OCI-LY7 (cell line): ENCODE measurements around the gene WDR19. TPM values are rescaled to one million over a fixed set of nuclear protein-coding genes. Genes with fewer than 3 reads are reported as not detected.

Source experiments
- BruUV-seq: library from RNA; stranded (reverse); fragments of 400-500 nt; replicated peaks from 2 replicates; lab custom pipeline; 2021; lab: Mats Ljungman, UMichigan
- CTCF ChIA-PET: fragments of 300-600 bp; sonication (Branson Sonifier 250); formaldehyde crosslinking; loops from one replicate; lab custom pipeline; 2022; ENCODE audit warnings: antibody characterized with exemption; ENCODE audit not compliant: unreplicated experiment; lab: Charles Lee
- POLR2A ChIA-PET: fragments of 300-600 bp; sonication (Branson Sonifier 250); formaldehyde crosslinking; loops from one replicate; lab custom pipeline; 2022; ENCODE audit warnings: antibody characterized with exemption; lab: Charles Lee
- DNase-seq: peaks from one replicate; pipeline ENCODE4 v3.0.0-alpha.2; 2015; ENCODE audit warnings: low spot score
- H2AFZ ChIP-seq: fragments of 200-600 bp; sonication (generic), shearing (Covaris generic); 2 replicates; pipeline ENCODE4 v1.6.1; 2014; ENCODE audit warnings: mild to moderate bottlenecking, antibody characterized with exemption, low read length, moderate library complexity
- H3K27ac ChIP-seq: fragments of 200-600 bp; sonication (generic); 2 replicates; pipeline ENCODE4 v1.5.1; 2014; ENCODE audit warnings: mixed run types, low read depth, mild to moderate bottlenecking, moderate library complexity, low read length, inconsistent platforms; ENCODE audit not compliant: poor library complexity, severe bottlenecking
- H3K36me3 ChIP-seq: fragments of 200-600 bp; sonication (generic); 2 replicates; pipeline ENCODE4 v1.6.1; 2014; ENCODE audit warnings: mild to moderate bottlenecking, antibody characterized with exemption, low read length, moderate library complexity, mixed read lengths; ENCODE audit not compliant: insufficient read depth
- H3K4me1 ChIP-seq: fragments of 200-600 bp; sonication (generic); 2 replicates; pipeline ENCODE4 v1.5.1; 2014; ENCODE audit warnings: mild to moderate bottlenecking, low read length; ENCODE audit not compliant: insufficient read depth, poor library complexity, severe bottlenecking
- H3K4me2 ChIP-seq: fragments of 200-600 bp; sonication (generic); 2 replicates; pipeline ENCODE4 v1.6.1; 2014; ENCODE audit warnings: mild to moderate bottlenecking, low read length
- H3K4me3 ChIP-seq: fragments of 200-600 bp; sonication (generic); 2 replicates; pipeline ENCODE4 v1.5.1; 2014; ENCODE audit warnings: mild to moderate bottlenecking, low read depth, low read length; ENCODE audit not compliant: poor library complexity, severe bottlenecking
- H3K79me2 ChIP-seq: fragments of 200-600 bp; sonication (generic); 2 replicates; pipeline ENCODE4 v1.6.1; 2016; ENCODE audit warnings: low read depth, mild to moderate bottlenecking, low read length, moderate library complexity, mixed read lengths; ENCODE audit not compliant: insufficient read depth
- H3K9me2 ChIP-seq: fragments of 200-600 bp; sonication (generic); 2 replicates; pipeline ENCODE4 v1.6.1; 2016; ENCODE audit warnings: mild to moderate bottlenecking, low read length, mixed read lengths; ENCODE audit not compliant: insufficient read depth
- H3K9me3 ChIP-seq: fragments of 200-600 bp; sonication (generic); 2 replicates; pipeline ENCODE4 v1.6.1; 2014; ENCODE audit warnings: mild to moderate bottlenecking, mixed run types, low read length, mixed read lengths
- H4K20me1 ChIP-seq: fragments of 200-600 bp; sonication (generic); 2 replicates; pipeline ENCODE4 v1.6.1; 2014; ENCODE audit warnings: mild to moderate bottlenecking, antibody characterized with exemption, low read length, moderate library complexity, mixed read lengths; ENCODE audit not compliant: insufficient read depth
- EZH2phosphoT487 ChIP-seq: fragments of 200-600 bp; sonication (generic); IDR thresholded peaks from 2 replicates; pipeline ENCODE4 v1.6.1; 2018; ENCODE audit warnings: low read depth, borderline replicate concordance, mild to moderate bottlenecking, mixed run types, antibody characterized with exemption, low read length, moderate library complexity, mixed read lengths
- intact Hi-C: fragments of 100-400 bp; cut with micrococcal nuclease; formaldehyde crosslinking; loops from one replicate; pipeline ENCODE4 v1.10.0; 2022; ENCODE audit not compliant: unreplicated experiment
- total RNA-seq, 2 experiments: library from RNA; depleted of rRNA in 1 of 2; stranded (reverse); fragments of >200 nt in 1 of 2; shearing (Covaris generic) in 1 of 2; gene quantifications; 2 replicates each; pipeline ENCODE4 v1.2.3, GENCODE V29; 2014 to 2022
- TF ChIP-seq, protein P1 (sequence below): fragments of 200-600 bp; sonication (generic); conservative IDR thresholded peaks from 2 replicates; pipeline ENCODE4 v1.5.1; 2014; ENCODE audit warnings: mild to moderate bottlenecking, antibody characterized with exemption, low read length, moderate library complexity, mixed read lengths

WDR19 gene
- total RNA-seq, 2 experiments from 2014 or later: 41.2 to 47.5 TPM

GRCh38 chr4:39305912-39306677, 123.8 kb downstream of the WDR19 start:
- no peaks in the 10 kb centered on the region for H4K20me1 ChIP-seq
- no peak overlapping the region for H3K4me2 ChIP-seq
- H3K36me3 ChIP-seq: peaks cover 98% of the 10 kb centered on the region
- H3K9me3 ChIP-seq: no peaks in the 10 kb centered on the region
- CTCF ChIA-PET: no interaction called here
- H3K27ac ChIP-seq: no peak overlapping the region
- DNase-seq: no peak
- H3K4me3 ChIP-seq: no peak overlapping the region
- no peaks in the 10 kb centered on the region for H3K9me2 ChIP-seq
- intact Hi-C loops: no loop called here
- no TSS peak for BruUV-seq
- no peak overlapping the region for H2AFZ ChIP-seq
- TF ChIP-seq, protein P1, sequence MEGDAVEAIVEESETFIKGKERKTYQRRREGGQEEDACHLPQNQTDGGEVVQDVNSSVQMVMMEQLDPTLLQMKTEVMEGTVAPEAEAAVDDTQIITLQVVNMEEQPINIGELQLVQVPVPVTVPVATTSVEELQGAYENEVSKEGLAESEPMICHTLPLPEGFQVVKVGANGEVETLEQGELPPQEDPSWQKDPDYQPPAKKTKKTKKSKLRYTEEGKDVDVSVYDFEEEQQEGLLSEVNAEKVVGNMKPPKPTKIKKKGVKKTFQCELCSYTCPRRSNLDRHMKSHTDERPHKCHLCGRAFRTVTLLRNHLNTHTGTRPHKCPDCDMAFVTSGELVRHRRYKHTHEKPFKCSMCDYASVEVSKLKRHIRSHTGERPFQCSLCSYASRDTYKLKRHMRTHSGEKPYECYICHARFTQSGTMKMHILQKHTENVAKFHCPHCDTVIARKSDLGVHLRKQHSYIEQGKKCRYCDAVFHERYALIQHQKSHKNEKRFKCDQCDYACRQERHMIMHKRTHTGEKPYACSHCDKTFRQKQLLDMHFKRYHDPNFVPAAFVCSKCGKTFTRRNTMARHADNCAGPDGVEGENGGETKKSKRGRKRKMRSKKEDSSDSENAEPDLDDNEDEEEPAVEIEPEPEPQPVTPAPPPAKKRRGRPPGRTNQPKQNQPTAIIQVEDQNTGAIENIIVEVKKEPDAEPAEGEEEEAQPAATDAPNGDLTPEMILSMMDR: no peak
- no peak for TF ChIP-seq EZH2phosphoT487
- no peaks in the 10 kb centered on the region for H3K4me1 ChIP-seq
- H3K79me2 ChIP-seq: no peaks in the 10 kb centered on the region
- POLR2A ChIA-PET: interaction anchor here (0.6 kb wide), 1 partner anchor 983 kb away, joined by 3 read pairs; no protein-coding TSS in a partner anchor

DNA sequence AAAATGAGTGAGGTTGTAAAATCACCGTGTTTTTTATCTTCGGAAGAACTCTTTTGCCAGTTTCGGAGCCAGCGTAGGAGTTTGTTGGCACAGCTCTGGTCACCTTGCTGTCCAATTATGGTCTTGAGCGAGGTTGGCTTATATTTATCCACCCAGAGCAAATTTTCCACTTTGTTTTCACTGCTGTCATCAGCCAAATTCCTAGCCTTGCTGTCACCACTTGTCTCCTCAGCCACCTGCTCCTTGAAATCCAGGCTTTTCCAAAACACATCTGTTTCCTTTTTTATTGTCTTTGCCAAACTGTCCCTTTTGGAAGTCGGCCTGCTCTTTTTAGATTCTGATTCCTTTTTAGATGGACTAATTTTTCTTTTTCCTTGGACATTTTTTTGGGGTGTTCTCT, 126.3 kb downstream of the WDR19 start:
- Histone ChIP-seq H3K36me3 (peaks cover 98% of the 10 kb centered on the region), H3K4me2 (no peak overlapping the region), H3K4me3 (no peak overlapping the region), H3K27ac (no peak overlapping the region), H4K20me1 (no peaks in the 10 kb centered on the region), H3K9me3 (no peaks in the 10 kb centered on the region), H2AFZ (no peak overlapping the region), H3K4me1 (no peaks in the 10 kb centered on the region), H3K9me2 (no peaks in the 10 kb centered on the region), H3K79me2 (no peaks in the 10 kb centered on the region)
- POLR2A ChIA-PET: interaction anchor here (0.6 kb wide), 1 partner anchor 888 kb away, joined by 3 read pairs; no protein-coding TSS in a partner anchor
- intact Hi-C loops: no loop called here
- no peak for TF ChIP-seq EZH2phosphoT487
- TF ChIP-seq, protein P1: no peak
- BruUV-seq: no TSS peak
- DNase-seq: no peak
- CTCF ChIA-PET: no interaction called here

GRCh38 chr4:39312816-39313215, 130.5 kb downstream of the WDR19 start:
- no peaks in the 10 kb centered on the region for H3K9me3 ChIP-seq
- H3K4me1 ChIP-seq: no peaks in the 10 kb centered on the region
- no peak overlapping the region for H2AFZ ChIP-seq
- H3K4me3 ChIP-seq: no peak overlapping the region
- BruUV-seq: no TSS peak
- H3K4me2 ChIP-seq: no peak overlapping the region
- no peaks in the 10 kb centered on the region for H3K9me2 ChIP-seq
- no peak overlapping the region for H3K27ac ChIP-seq
- H4K20me1 ChIP-seq: no peaks in the 10 kb centered on the region
- intact Hi-C loops: no loop called here
- H3K36me3 ChIP-seq: peaks cover 99% of the 10 kb centered on the region
- no peaks in the 10 kb centered on the region for H3K79me2 ChIP-seq
- ChIA-PET POLR2A (interaction anchor here (0.6 to 2.9 kb wide), 2 partner anchors 10 to 711 kb away, joined by 3 to 14 read pairs; no protein-coding TSS in a partner anchor), CTCF (no interaction called here)
- TF ChIP-seq EZH2phosphoT487: no peak
- TF ChIP-seq, protein P1: no peak
- DNase-seq: no peak
